Bronchial epithelial cell (primary cell): ENCODE data around the gene RPS6KA4. TPM values are rescaled to one million over a fixed set of nuclear protein-coding genes. Genes with fewer than 3 reads are reported as not detected.
A peak's percentile ranks its signal among the peaks of the same experiment; 100 is the strongest.

Source experiments
- DNase-seq: peaks from one replicate; pipeline ENCODE4 v3.0.0-alpha.2; 2010; ENCODE audit warnings: low read depth
- FAIRE-seq: peaks from 2 replicates; lab custom pipeline; 2011; peaks lifted over from hg19 to GRCh38; lab: Jason Lieb, UNC
- H3K27me3 ChIP-seq: 2 replicates; pipeline ENCODE4 v1.5.1; 2011; ENCODE audit warnings: low read length; ENCODE audit not compliant: control insufficient read depth, insufficient read depth
- H3K36me3 ChIP-seq: 2 replicates; pipeline ENCODE4 v1.5.1; 2011; ENCODE audit warnings: low read length; ENCODE audit not compliant: control insufficient read depth, insufficient read depth
- H3K4me3 ChIP-seq: 2 replicates; pipeline ENCODE4 v1.5.1; 2011; ENCODE audit warnings: mild to moderate bottlenecking, low read depth, low read length, control low read depth
- total RNA-seq: library from RNA; depleted of rRNA; stranded (reverse); fragments of >200 nt; gene quantifications from 2 replicates; pipeline ENCODE4 v1.2.1, GENCODE V29; 2014
- TF ChIP-seq, protein P1 (sequence below): IDR thresholded peaks from 2 replicates; pipeline ENCODE4 v1.5.1; 2011; ENCODE audit warnings: mild to moderate bottlenecking, moderate library complexity, low read length, control low read depth, inconsistent platforms; ENCODE audit not compliant: insufficient read depth, severe bottlenecking

RPS6KA4 gene
- total RNA-seq, 1 donor from 2014 or later, result 59.5 TPM

DNA sequence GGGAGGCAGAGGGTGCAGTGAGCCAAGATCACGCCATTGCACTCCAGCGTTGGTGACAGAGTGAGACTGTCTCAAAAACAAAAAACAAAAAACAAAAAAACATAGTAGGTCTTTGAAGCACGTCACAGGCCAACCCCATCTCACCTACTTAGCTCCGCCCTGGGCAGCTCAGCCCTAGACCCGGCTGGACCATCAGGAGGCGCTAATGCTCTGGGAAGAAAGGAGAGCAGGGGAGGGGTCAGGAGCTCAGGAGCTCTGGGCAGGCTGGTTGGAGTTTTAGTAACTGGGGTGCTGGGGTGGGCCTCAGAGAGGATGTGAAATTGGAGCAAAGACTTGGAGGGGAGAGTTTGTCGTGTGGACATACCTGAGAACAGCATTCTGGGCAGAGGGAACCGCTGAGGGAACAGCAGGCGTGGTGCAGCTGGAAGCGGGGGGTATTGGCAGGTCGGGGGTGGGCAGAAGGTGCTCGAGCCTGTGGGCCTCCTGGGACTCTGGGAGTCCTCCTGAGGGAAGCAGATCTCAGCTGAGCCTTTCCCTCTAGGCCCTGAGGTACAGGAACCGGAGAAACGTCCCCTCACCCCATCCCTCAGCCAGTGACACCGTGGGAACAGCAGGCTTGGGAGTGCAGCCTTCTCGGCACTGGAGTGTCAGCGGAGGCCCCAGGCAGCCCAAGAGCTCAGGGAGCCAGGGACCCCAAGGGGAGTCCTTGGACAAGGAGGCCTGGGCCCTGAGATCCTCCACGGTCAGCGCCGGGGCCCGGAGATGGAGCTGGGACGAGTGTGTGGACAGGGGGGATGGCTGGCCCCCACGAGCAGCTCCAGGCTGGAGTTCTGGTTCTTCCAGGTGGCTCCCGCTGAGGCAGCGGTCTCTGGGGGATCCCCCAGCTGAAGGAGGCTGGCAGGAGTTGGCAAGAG is 2.2 kb upstream of the RPS6KA4 start:
- H3K36me3 ChIP-seq, result peaks cover 15% of the 10 kb centered on the region
- FAIRE-seq (peak; percentile 13), DNase-seq (peak; percentile 46)
- H3K27me3 ChIP-seq, result no peaks in the 10 kb centered on the region
- H3K4me3 ChIP-seq, result no peak overlapping the region
- TF ChIP-seq, protein P1, sequence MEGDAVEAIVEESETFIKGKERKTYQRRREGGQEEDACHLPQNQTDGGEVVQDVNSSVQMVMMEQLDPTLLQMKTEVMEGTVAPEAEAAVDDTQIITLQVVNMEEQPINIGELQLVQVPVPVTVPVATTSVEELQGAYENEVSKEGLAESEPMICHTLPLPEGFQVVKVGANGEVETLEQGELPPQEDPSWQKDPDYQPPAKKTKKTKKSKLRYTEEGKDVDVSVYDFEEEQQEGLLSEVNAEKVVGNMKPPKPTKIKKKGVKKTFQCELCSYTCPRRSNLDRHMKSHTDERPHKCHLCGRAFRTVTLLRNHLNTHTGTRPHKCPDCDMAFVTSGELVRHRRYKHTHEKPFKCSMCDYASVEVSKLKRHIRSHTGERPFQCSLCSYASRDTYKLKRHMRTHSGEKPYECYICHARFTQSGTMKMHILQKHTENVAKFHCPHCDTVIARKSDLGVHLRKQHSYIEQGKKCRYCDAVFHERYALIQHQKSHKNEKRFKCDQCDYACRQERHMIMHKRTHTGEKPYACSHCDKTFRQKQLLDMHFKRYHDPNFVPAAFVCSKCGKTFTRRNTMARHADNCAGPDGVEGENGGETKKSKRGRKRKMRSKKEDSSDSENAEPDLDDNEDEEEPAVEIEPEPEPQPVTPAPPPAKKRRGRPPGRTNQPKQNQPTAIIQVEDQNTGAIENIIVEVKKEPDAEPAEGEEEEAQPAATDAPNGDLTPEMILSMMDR, result peak; percentile 57

DNA sequence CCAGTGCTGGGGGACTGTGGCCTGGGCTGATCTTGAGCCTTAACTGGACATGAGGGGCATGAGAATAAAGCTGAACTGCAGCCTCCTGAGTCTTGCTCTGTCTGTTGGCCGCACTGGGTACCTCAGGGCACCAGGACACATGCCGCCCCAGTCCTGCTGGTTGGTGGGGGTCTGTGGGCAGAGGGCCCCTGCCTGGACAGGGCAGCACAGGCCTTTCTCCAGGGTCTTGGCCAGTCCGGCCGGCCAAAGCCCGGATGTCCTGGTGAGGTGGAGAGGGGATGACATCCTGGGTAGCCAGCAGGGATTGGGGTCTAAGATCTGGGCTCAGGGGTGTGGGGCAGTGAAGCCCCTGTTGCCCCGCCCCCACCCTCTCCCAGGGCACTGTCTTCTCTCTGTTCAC is 1.5 kb upstream of the RPS6KA4 start:
- FAIRE-seq (no peak), DNase-seq (no peak)
- TF ChIP-seq, protein P1, result no peak
- Histone ChIP-seq H3K27me3 (no peaks in the 10 kb centered on the region), H3K4me3 (no peak overlapping the region), H3K36me3 (peaks cover 19% of the 10 kb centered on the region)

DNA sequence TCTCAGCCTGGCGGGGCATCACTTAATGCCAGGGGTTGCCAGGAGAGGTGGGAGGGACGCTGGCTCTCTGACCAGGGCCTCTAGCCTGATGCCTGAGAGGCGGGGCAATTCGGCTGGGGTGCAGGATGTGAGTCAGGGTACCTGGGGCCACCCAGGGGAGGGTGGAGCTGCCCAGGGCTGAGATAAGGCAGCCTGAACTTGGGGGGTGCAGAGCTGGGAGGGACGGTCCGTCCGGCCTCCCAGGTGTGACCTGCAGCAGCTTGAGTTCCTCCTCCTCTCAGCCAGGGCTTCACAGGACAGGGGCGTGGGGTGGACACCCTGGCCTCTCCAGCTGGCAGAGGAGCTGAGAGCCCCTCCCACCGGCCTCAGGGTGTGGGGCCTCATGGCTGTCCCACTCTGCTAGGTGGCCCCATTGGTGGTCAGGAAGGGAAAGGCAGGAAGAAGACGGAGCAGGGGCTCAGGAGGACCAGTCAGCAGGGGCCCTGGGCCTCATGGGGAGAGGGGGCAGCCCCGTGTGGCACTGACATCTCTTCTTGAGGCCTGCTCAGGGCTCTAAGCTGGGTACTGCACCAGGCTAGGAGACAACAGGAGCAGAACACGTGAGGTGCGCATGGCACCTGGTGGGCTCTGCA is 942 bp upstream of the RPS6KA4 start:
- Histone ChIP-seq H3K36me3 (peaks cover 23% of the 10 kb centered on the region), H3K4me3 (peak overlapping the region; percentile 95), H3K27me3 (no peaks in the 10 kb centered on the region)
- DNase-seq (peak; percentile 83), FAIRE-seq (no peak)
- TF ChIP-seq, protein P1, result no peak

DNA sequence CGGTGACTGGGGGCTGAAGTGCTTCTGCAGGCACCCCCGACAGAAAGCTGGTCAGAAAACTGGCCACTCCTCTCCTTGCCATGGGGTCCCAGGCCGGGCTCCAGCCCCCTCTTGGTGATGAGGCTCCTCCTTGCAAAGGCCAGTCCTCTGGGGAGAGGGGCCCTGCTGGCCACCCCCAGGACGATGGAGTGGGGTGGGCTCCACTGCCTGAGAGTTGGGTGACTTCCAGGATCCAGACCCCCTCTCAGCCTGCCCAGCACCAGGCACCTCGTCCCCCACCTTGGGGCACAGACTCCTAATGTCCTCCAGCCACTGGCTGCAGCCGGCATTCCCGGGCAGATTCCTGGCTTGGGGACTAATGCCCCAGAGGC is 441 bp upstream of the RPS6KA4 start:
- FAIRE-seq, result no peak
- DNase-seq, result no peak
- TF ChIP-seq, protein P1, result no peak

DNA sequence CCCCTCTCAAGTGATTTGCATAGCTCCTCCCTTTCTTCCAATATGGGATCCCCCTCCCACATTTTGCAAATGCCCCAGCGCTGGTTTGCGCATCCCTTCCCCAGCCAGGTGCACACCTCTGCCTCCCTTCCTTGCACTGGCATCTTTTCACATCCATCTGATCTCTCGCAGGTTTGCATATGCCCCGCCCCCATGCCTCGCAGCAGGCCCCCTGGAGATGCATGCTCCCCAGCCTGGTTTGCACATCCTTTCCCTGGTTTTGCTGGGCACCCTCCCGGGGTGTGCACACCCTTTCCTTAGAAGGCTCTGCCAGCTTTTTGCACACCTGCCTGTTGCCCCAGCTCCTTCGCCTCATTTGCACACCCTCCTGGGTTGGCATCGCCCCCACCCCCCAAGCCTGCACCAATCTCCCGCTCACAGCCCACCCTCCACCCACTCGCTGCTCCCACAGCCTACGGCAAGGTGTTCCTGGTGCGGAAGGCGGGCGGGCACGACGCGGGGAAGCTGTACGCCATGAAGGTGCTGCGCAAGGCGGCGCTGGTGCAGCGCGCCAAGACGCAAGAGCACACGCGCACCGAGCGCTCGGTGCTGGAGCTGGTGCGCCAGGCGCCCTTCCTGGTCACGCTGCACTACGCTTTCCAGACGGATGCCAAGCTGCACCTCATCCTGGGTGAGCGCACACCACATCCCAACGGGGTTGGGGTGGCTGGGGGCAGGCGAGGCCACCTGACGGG is 917 bp downstream of the RPS6KA4 start:
- Histone ChIP-seq H3K4me3 (peak overlapping the region; percentile 95), H3K36me3 (peaks cover 31% of the 10 kb centered on the region), H3K27me3 (no peaks in the 10 kb centered on the region)
- FAIRE-seq, result no peak
- TF ChIP-seq, protein P1, result peak; percentile 49
- DNase-seq, result no peak

More for the DNA sequence above, 441 bp upstream of the RPS6KA4 start:
- Histone ChIP-seq H3K27me3 (no peaks in the 10 kb centered on the region), H3K4me3 (peak overlapping the region; percentile 95), H3K36me3 (peaks cover 25% of the 10 kb centered on the region)
